ENCODE data around the gene IGFL3.

Gene IGFL3

GRCh38 chr19:46077815-46078167 is 46.7 kb downstream of the IGFL3 start:
- no peak for TF ChIP-seq CTCF (IDR thresholded peaks at IDR 0.05; ENCODE audit: low read depth, low read length, missing control alignments)
- H3K4me3 ChIP-seq (ENCODE audit: low read depth, low read length), result no peak overlapping the region
- no peak for DNase-seq (ENCODE audit: low read depth)

DNA sequence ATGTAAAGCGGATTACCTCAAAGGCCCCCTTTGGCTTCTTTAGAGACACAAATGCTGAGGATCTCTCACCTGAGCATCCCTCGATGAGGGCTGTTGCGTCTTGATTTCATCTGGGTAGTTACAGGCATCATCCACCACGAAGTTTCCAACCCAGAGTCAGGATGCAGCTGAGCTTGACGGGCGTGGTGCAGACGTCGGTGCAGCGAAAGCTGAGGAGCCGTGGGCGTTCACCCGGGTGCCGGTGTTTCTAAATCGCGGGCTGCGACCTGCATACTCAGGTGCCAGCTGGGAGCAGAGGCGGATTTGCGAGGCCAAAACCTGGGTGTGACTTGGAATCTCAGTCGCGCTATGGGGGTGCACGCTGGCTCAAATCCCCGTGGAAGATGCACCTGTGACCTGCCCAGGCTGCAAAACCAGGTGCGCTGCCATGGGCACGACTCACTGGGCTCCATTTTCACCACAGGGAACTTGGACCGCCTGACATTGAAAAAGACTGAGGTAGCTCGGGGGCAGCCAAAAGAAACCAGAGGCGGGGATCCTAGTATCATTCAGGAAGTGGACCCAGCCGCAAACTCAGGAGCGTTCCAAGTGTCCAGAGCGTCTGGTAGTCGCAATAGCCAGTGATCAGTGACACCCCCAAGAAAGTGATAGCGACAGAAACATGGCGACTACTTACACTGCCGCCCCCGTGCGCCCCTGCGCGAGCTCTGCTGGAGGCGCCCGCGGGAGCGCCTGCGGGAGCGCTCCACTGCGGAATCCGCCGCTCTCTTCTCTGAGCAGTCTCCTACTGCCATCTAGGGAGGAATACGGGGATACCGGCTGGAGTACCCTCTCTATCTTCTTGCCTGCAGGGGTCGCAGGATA is 47.3 kb downstream of the IGFL3 start:
- peak; percentile 60 for TF ChIP-seq CTCF (IDR thresholded peaks at IDR 0.05; ENCODE audit: low read depth, low read length, missing control alignments)
- DNase-seq (ENCODE audit: low read depth), result no peak
- no peak overlapping the region for H3K4me3 ChIP-seq (ENCODE audit: low read depth, low read length)

DNA sequence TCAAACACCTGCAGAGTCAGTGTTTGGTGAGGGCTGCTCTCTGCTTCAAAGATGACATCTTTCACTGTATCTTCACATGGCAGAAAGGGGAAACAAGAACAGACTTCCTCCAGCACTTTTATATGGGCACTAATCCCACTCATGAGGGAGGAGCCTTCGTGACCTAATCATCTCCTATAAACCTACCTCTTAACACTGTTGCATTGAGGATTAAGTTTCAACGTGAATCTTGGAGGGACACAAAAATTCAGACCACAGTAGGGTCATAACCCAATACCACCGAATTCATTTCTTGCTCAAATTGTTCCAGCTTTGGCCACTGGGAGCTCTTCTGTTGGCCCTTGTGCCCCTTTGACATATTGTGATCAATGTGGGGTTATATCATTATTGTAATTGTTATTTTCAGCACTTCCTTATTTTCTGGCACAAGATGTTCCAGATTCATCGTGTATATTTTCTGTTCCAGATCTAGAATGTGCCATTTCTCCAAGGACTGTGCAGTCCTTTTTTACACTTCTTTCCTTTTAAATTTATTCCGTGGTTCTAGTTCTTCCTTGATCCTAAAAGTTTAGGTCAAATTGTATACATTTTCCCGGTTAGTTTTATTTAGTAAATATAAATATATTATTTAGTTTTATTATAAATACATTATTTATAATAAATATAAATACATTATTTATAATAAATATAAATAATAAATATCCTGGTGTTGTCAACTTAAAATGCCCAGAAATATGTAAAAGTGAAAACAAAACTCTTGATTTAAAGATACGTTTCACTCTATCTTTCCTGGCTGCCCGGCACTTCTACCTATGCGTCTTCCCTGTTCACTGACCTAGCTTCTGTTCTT is 48.2 kb downstream of the IGFL3 start:
- TF ChIP-seq CTCF (IDR thresholded peaks at IDR 0.05; ENCODE audit: low read depth, low read length, missing control alignments), result no peak
- H3K4me3 ChIP-seq (ENCODE audit: low read depth, low read length), result no peak overlapping the region
- no peak for DNase-seq (ENCODE audit: low read depth)

- no peak overlapping the region for H3K4me3 ChIP-seq (ENCODE audit: low read depth, low read length)
- no peak for TF ChIP-seq CTCF (IDR thresholded peaks at IDR 0.05; ENCODE audit: low read depth, low read length, missing control alignments)
- DNase-seq (ENCODE audit: low read depth), result no peak
These were observed 51.1 kb downstream of the IGFL3 start for GRCh38 chr19:46073268-46073922.

All from GM12864 (cell line).